A549 treated with CpdA at 1 μM for 4 hours (cell line): ENCODE measurements around the gene IL17C. TPM values are rescaled to one million over a fixed set of nuclear protein-coding genes. Genes with fewer than 3 reads are reported as not detected.

Experiments
- total RNA-seq: library from RNA; stranded (reverse); fragments of 200-300 nt; extraction: Qiagen RNA extraction; gene quantifications from 5 replicates; pipeline ENCODE4 v1.2.3, GENCODE V29; 2022; ENCODE audit warnings: low read depth

The IL17C gene, protein sequence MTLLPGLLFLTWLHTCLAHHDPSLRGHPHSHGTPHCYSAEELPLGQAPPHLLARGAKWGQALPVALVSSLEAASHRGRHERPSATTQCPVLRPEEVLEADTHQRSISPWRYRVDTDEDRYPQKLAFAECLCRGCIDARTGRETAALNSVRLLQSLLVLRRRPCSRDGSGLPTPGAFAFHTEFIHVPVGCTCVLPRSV
- not detected in 5 replicates for total RNA-seq

DNA sequence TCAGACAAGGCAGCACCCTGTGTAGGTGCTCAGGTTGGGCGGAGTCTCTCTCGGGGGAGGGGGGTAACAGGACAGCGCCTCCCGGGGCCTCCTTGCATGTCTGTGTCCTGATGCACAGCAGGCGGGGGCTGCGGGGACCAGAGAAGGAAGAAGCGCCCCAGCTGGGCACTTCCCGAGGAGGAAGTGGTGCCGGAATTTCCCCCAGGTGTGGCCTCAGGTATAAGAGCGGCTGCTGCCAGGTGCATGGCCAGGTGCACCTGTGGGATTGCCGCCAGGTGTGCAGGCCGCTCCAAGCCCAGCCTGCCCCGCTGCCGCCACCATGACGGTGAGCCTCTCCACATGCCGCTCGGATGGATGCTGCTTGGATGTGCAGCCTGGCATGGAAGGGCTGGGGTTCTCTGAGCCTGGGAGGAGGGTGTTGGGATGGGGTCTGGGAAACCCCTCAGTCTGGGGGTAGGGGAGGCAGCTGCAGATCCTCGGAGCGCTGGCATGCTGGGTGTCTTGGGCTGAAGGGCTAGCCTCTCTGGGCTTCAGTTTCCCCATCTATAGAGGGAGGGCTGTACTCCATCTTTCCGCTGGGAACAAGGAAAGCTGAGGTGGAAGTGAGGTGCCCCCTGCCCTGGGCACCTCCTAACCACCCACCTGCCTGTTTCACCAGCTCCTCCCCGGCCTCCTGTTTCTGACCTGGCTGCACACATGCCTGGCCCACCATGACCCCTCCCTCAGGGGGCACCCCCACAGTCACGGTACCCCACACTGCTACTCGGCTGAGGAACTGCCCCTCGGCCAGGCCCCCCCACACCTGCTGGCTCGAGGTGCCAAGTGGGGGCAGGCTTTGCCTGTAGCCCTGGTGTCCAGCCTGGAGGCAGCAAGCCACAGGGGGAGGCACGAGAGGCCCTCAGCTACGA, at the start of gene IL17C:
IL17C (plus strand) TSS at position 250 of the 908 bp plus-strand sequence; CDS start at position 320, 70 bp downstream.

GRCh38 chr16:88650749-88651275, 12.4 kb downstream of the IL17C start, which contains the start of gene CYBA:
Gene CYBA, minus strand, starts transcription at chr16:88651053. Its CDS starts 40 bp downstream, at chr16:88651013.

DNA sequence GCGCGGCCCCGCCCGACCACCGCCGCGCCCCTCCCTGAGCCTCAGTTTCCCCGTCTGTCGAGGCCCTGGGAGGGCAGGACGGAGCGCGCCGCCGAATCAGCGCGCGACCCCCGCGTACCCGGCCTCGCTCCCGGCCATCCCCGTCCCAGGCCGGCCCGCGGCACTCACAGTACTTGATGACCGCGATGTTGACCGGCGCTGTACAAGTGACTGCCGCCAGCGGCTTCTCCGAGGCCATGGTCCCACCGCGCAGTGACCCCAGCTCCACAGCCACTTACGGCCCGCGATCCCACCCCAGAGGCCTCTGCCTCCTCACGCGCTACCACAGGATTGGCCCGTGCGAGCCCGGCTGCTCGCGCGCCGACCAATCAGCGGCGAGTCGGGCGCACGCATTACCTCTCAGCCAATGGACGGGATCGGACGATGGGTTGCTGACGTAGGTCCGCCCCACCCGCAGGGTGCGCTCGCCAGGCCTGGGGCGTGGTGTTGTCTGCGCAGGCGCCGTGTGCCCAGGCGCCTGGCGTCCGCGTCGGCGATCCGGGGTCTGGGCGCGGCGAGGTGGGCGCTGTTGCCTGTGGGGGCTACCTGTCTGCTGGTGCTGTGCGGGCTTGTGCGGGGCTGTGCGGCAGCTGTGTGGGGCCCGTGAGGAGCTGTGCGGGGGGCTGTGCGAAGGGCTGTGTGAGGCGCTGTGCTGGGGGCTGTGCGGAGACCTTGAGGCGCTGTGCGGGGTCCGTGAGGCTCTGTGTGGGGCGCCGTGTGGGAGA, 24.7 kb downstream of the IL17C start, which contains the start of gene MVD:
MVD (minus strand) TSS at position 249 of the 764 bp plus-strand sequence; CDS start at position 238, 11 bp downstream.

GRCh38 chr16:88686439-88687253, 48.3 kb downstream of the IL17C start, which contains the start of gene SNAI3:
Gene SNAI3, minus strand, starts transcription at chr16:88686507. Its CDS starts 101 bp downstream, at chr16:88686406.

Other genes with a start within 250 kb of the IL17C start
- 5.8 to 8.8 TPM (median 8.7 TPM) in 5 replicates for gene ZFPM1, start 185.3 kb upstream of the IL17C start, total RNA-seq
- 50.1 to 59.2 TPM (median 54.0 TPM) in 5 replicates for gene ZC3H18, start 68.2 kb upstream of the IL17C start, total RNA-seq
- 211 to 299 TPM (median 285 TPM) in 5 replicates for gene CYBA, start 12.5 kb downstream of the IL17C start, total RNA-seq
- 21.8 to 25.9 TPM (median 23.9 TPM) in 5 replicates for gene MVD, start 24.5 kb downstream of the IL17C start, total RNA-seq
- 0.08 to 0.21 TPM (median 0.14 TPM) in 4 of 5 replicates, not detected in the other for gene SNAI3, start 47.9 kb downstream of the IL17C start, total RNA-seq
- gene RNF166, start 67.8 kb downstream of the IL17C start, total RNA-seq: 10.9 to 19.8 TPM (median 16.0 TPM) in 5 replicates
- gene CTU2, start 67.9 kb downstream of the IL17C start, total RNA-seq: 23.1 to 33.9 TPM (median 31.1 TPM) in 5 replicates
- 101 to 160 TPM (median 136 TPM) in 5 replicates for gene PIEZO1, start 146.6 kb downstream of the IL17C start, total RNA-seq
- gene CDT1, start 165.2 kb downstream of the IL17C start, total RNA-seq: 26.1 to 35.8 TPM (median 33.5 TPM) in 5 replicates
- gene APRT, start 173.4 kb downstream of the IL17C start, total RNA-seq: 285 to 417 TPM (median 377 TPM) in 5 replicates
- 34.8 to 50.0 TPM (median 48.7 TPM) in 5 replicates for gene GALNS, start 218.4 kb downstream of the IL17C start, total RNA-seq
- 99.5 to 121 TPM (median 109 TPM) in 5 replicates for gene TRAPPC2L, start 218.6 kb downstream of the IL17C start, total RNA-seq
- not detected in 5 replicates for gene PABPN1L, start 228.1 kb downstream of the IL17C start, total RNA-seq